Liver (tissue), 9 donors: ENCODE results near the gene LNX1. TPM values are rescaled to one million over a fixed set of nuclear protein-coding genes. Genes with fewer than 3 reads are reported as not detected.

Source experiments
- DNase-seq: peaks from one replicate; pipeline ENCODE4 v3.0.0-alpha.2; 2017; ENCODE audit warnings: low spot score
- H3K27ac ChIP-seq, 2 donors: one replicate each; pipeline ENCODE4 v1.7.0; 2013; ENCODE audit warnings: inconsistent platforms in 2 of 2, low read length in 2 of 2, control low read depth in 1 of 2, low read depth in 1 of 2, mild to moderate bottlenecking in 1 of 2
- H3K27me3 ChIP-seq, 4 donors: one replicate each; pipeline versions ENCODE4 v1.6.1 to v1.7.0; 2013; ENCODE audit warnings: low read length in 3 of 4, inconsistent platforms in 1 of 4, mild to moderate bottlenecking in 1 of 4, moderate library complexity in 1 of 4; ENCODE audit not compliant: control insufficient read depth in 4 of 4, insufficient read depth in 4 of 4
- H3K36me3 ChIP-seq, 4 donors: one replicate each; pipeline versions ENCODE4 v1.6.1 to v1.7.0; 2013; ENCODE audit warnings: low read length in 3 of 4, mild to moderate bottlenecking in 3 of 4, low read depth in 1 of 4, moderate library complexity in 1 of 4; ENCODE audit not compliant: control insufficient read depth in 4 of 4, insufficient read depth in 3 of 4
- H3K4me1 ChIP-seq, 4 donors: one replicate each; pipeline versions ENCODE4 v1.6.1 to v1.7.0; 2013; ENCODE audit warnings: low read length in 3 of 4, mild to moderate bottlenecking in 3 of 4, moderate library complexity in 1 of 4; ENCODE audit not compliant: control insufficient read depth in 4 of 4, insufficient read depth in 4 of 4
- H3K4me3 ChIP-seq, 3 donors: one replicate each; pipeline versions ENCODE4 v1.6.1 to v1.7.0; 2013; ENCODE audit warnings: low read length in 3 of 3, control low read depth in 1 of 3, low read depth in 1 of 3, mild to moderate bottlenecking in 1 of 3
- H3K9ac ChIP-seq, 2 donors: one replicate each; pipeline ENCODE4 v1.7.0; 2013; ENCODE audit warnings: low read length in 2 of 2, mild to moderate bottlenecking in 2 of 2, moderate library complexity in 2 of 2, control low read depth in 1 of 2, low read depth in 1 of 2
- H3K9me3 ChIP-seq, 4 donors: one replicate each; pipeline versions ENCODE4 v1.6.1 to v1.7.0; 2013; ENCODE audit warnings: low read length in 3 of 4; ENCODE audit not compliant: control insufficient read depth in 4 of 4
- ATF3 ChIP-seq: IDR thresholded peaks from 2 replicates; pipeline ENCODE4 v1.6.1; 2016; ENCODE audit warnings: antibody characterized with exemption
- CTCF ChIP-seq: fragments of 150-350 bp; IDR thresholded peaks from 2 replicates; pipeline ENCODE4 v1.5.1; 2017; ENCODE audit warnings: improper control_type of control experiment, low read depth, low read length; ENCODE audit not compliant: missing input control
- EGR1 ChIP-seq, 2 donors: IDR thresholded peaks; 2 replicates each; pipeline ENCODE4 v1.6.1; 2016 to 2018; ENCODE audit warnings: antibody characterized with exemption in 2 of 2, low read depth in 2 of 2
- FOXA1 ChIP-seq: IDR thresholded peaks from 2 replicates; pipeline ENCODE4 v1.6.1; 2016; ENCODE audit warnings: antibody characterized with exemption
- FOXA2 ChIP-seq: IDR thresholded peaks from 2 replicates; pipeline ENCODE4 v1.6.1; 2016; ENCODE audit warnings: antibody characterized with exemption
- GABPA ChIP-seq, 2 donors: IDR thresholded peaks in 1 of 2; conservative IDR thresholded peaks in 1 of 2; 2 replicates each; pipeline ENCODE4 v1.6.1; 2016; ENCODE audit warnings: antibody characterized with exemption in 2 of 2, mild to moderate bottlenecking in 1 of 2, moderate library complexity in 1 of 2
- HNF4A ChIP-seq, 2 donors: conservative IDR thresholded peaks; 2 replicates each; pipeline ENCODE4 v1.6.1; 2016; ENCODE audit warnings: antibody characterized with exemption in 2 of 2, mild to moderate bottlenecking in 2 of 2
- HNF4G ChIP-seq: IDR thresholded peaks from 2 replicates; pipeline ENCODE4 v1.6.1; 2016; ENCODE audit warnings: antibody characterized with exemption
- JUND ChIP-seq, 2 donors: IDR thresholded peaks; 2 replicates each; pipeline ENCODE4 v1.6.1; 2016; ENCODE audit warnings: antibody characterized with exemption in 2 of 2
- MAX ChIP-seq: IDR thresholded peaks from 2 replicates; pipeline ENCODE4 v1.6.1; 2016; ENCODE audit warnings: antibody characterized with exemption
- NR2F2 ChIP-seq: IDR thresholded peaks from 2 replicates; pipeline ENCODE4 v1.6.1; 2016; ENCODE audit warnings: antibody characterized with exemption
- REST ChIP-seq: IDR thresholded peaks from 2 replicates; pipeline ENCODE4 v1.6.1; 2016; ENCODE audit warnings: antibody characterized with exemption, mild to moderate bottlenecking
- RXRA ChIP-seq, 2 donors: IDR thresholded peaks; 2 replicates each; pipeline ENCODE4 v1.6.1; 2017 to 2018; ENCODE audit warnings: antibody characterized with exemption in 2 of 2, mild to moderate bottlenecking in 1 of 2
- SP1 ChIP-seq: IDR thresholded peaks from 2 replicates; pipeline ENCODE4 v1.6.1; 2018; ENCODE audit warnings: antibody characterized with exemption, mild to moderate bottlenecking
- TAF1 ChIP-seq: conservative IDR thresholded peaks from 2 replicates; pipeline ENCODE4 v1.6.1; 2016; ENCODE audit warnings: antibody characterized with exemption, mild to moderate bottlenecking
- YY1 ChIP-seq: IDR thresholded peaks from 2 replicates; pipeline ENCODE4 v1.6.1; 2016; ENCODE audit warnings: antibody characterized with exemption, mild to moderate bottlenecking
- ZBTB33 ChIP-seq: IDR thresholded peaks from 2 replicates; pipeline ENCODE4 v1.6.1; 2016; ENCODE audit warnings: antibody characterized with exemption
- WGBS: extraction: QIAGEN DNeasy Blood & Tissue Kit; methylation state at CpG from one replicate; pipeline ENCODE4 v1.1.7; 2013; 5-methylcytosine and 5-hydroxymethylcytosine counted together
- polyA plus RNA-seq, 2 donors: library from polyadenylated mRNA; stranded (reverse) in 1 of 2; unstranded in 1 of 2; fragments of 200-250 nt in 1 of 2; fragments of >200 nt in 1 of 2; fragmentation: Nextera tagmentation in 1 of 2; extraction: Ambion mirVana in 1 of 2; gene quantifications; one replicate each; pipeline versions ENCODE4 v1.2.1 to v1.2.3, GENCODE V29; 2013 to 2015
- total RNA-seq, 2 donors: library from RNA; depleted of rRNA; stranded (reverse); fragments of >200 nt; gene quantifications; one replicate each; pipeline ENCODE4 v1.2.3, GENCODE V29; 2014
- donor health status: healthy.
- donor health status: healthy.
- donor health status: healthy.
- donor health status: healthy.
- donor health status: healthy.

Gene LNX1
- total and polyA plus RNA-seq, 4 donors: 1.5 to 3.4 (median 2.3) TPM

- Histone ChIP-seq H3K4me1 (peaks cover 6 to 13% (median 11%) of the 10 kb centered on the region in 4 donors), H3K36me3 (no peaks in the 10 kb centered on the region), H3K27ac (no peak overlapping the region), H3K27me3 (no peaks in the 10 kb centered on the region), H3K4me3 (no peak overlapping the region), H3K9ac (no peak overlapping the region), H3K9me3 (no peaks in the 10 kb centered on the region)
- no peak for DNase-seq
- 67% methylated on average over 2 of the region's 2 CpGs for WGBS
- TF ChIP-seq EGR1 (IDR thresholded peaks at IDR 0.05; ENCODE audit: low read depth in 2 of 2): no peak
- no peak for TF ChIP-seq FOXA1
- TF ChIP-seq REST: no peak
- no peak for TF ChIP-seq RXRA (IDR thresholded peaks at IDR 0.05)
- TF ChIP-seq CTCF: no peak
- TF ChIP-seq GABPA (IDR thresholded peaks at IDR 0.05 in 1 of 2, conservative IDR thresholded peaks at IDR 0.05 in 1 of 2): no peak
- TF ChIP-seq MAX: no peak
- no peak for TF ChIP-seq FOXA2
These were observed 49.6 kb downstream of the LNX1 start for GRCh38 chr4:53541577-53542206.

- Histone ChIP-seq H3K4me3 (no peak overlapping the region), H3K9ac (no peak overlapping the region), H3K27me3 (no peaks in the 10 kb centered on the region), H3K27ac (no peak overlapping the region), H3K9me3 (no peaks in the 10 kb centered on the region), H3K36me3 (no peaks in the 10 kb centered on the region), H3K4me1 (peaks cover 0 to 6% (median under 1%) of the 10 kb centered on the region in 4 donors)
- WGBS: 95% methylated on average over 4 of the region's 4 CpGs
- TF ChIP-seq SP1: no peak
- TF ChIP-seq HNF4G: no peak
- no peak for TF ChIP-seq FOXA1
- no peak for TF ChIP-seq TAF1
- TF ChIP-seq ATF3: no peak
- no peak for TF ChIP-seq JUND (IDR thresholded peaks at IDR 0.05)
- TF ChIP-seq ZBTB33: no peak
- TF ChIP-seq HNF4A (conservative IDR thresholded peaks at IDR 0.05): no peak
- no peak for TF ChIP-seq EGR1 (IDR thresholded peaks at IDR 0.05; ENCODE audit: low read depth in 2 of 2)
- TF ChIP-seq NR2F2: no peak
- TF ChIP-seq MAX: no peak
- TF ChIP-seq REST: no peak
- TF ChIP-seq FOXA2: no peak
- no peak for TF ChIP-seq YY1
- DNase-seq: no peak
These were observed 52.5 kb downstream of the LNX1 start for GRCh38 chr4:53538756-53539155.
